GM18519 (cell line): ENCODE results near the gene NSMF.

Experiments used
- ATAC-seq: cut with Tn5 transposase; IDR thresholded peaks from one replicate; pipeline ENCODE4 v1.9.1; 2021; ENCODE audit warnings: mild to moderate bottlenecking, moderate library complexity; ENCODE audit not compliant: unreplicated experiment, low FRiP score

The NSMF gene, protein sequence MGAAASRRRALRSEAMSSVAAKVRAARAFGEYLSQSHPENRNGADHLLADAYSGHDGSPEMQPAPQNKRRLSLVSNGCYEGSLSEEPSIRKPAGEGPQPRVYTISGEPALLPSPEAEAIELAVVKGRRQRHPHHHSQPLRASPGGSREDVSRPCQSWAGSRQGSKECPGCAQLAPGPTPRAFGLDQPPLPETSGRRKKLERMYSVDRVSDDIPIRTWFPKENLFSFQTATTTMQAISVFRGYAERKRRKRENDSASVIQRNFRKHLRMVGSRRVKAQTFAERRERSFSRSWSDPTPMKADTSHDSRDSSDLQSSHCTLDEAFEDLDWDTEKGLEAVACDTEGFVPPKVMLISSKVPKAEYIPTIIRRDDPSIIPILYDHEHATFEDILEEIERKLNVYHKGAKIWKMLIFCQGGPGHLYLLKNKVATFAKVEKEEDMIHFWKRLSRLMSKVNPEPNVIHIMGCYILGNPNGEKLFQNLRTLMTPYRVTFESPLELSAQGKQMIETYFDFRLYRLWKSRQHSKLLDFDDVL

DNA sequence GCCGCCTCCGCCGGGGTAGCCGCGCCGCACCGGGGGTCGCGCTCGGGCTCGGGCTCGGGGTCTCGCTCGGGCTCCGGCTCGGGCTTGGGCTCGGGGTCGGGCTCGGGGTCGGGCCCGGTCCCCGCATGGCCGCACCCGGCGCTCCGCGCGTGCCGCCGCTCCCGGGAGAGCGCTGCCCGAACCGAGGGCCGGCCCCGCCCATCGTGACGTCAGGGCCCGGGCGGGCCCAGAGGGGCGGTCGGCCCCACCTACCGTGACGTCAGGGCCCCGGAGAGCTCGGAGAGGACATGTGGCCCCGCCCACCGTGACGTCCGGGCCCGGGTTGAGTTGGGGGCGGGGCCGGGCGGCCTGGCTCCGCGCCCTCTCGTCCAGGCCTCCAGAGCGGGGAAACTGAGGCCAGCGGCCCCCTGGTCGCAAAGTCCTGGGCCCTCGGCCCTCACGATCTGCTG is at the start of gene NSMF:
Gene NSMF (minus strand): TSS at position 183 of the 449 bp plus-strand sequence. CDS start 232 bp downstream, outside the sequence.
- peak; percentile 47 for ATAC-seq

DNA sequence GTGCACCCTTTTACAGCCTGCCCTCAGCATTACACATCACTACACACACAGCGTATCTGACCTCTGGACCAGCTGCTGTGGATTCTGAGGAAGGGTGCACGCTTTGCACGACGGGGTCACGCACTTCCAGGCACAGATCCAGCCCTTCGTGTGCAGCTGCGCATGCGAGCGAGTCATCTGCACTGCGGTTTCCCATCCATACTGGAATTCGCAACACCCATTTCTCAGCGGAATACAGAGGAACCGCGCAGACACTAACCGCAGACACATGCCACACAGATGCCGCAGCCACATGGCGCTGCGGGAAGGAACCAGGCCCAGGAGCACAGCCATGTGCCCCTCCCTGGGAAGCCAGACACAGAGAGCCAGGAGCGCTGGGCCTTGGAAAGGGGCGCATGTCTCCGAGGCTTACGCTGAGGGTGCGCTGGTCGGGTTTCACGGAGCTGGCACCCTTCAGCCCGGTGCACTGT is 47.6 kb upstream of the NSMF start:
- ATAC-seq, result no peak

DNA sequence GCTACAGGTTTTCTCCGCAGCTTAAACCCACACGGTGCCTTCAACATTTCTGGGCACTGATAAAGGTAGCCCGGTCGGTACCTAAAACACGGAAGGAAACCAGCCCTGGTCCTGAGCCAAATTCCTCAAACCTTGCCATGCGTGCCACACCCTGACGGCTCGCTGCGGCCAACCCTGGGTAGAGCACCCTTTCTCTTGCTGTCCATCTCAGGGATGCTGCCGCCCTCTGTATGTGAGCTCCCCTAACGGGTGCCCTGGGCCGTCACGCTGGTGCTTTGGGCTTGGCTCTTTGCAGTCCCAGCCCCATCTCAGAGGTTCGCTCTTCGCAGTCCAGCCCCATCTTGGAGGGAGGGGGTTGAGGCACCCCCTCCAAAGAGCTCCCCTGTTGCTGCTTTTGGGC is 47.1 kb upstream of the NSMF start:
- no peak for ATAC-seq

DNA sequence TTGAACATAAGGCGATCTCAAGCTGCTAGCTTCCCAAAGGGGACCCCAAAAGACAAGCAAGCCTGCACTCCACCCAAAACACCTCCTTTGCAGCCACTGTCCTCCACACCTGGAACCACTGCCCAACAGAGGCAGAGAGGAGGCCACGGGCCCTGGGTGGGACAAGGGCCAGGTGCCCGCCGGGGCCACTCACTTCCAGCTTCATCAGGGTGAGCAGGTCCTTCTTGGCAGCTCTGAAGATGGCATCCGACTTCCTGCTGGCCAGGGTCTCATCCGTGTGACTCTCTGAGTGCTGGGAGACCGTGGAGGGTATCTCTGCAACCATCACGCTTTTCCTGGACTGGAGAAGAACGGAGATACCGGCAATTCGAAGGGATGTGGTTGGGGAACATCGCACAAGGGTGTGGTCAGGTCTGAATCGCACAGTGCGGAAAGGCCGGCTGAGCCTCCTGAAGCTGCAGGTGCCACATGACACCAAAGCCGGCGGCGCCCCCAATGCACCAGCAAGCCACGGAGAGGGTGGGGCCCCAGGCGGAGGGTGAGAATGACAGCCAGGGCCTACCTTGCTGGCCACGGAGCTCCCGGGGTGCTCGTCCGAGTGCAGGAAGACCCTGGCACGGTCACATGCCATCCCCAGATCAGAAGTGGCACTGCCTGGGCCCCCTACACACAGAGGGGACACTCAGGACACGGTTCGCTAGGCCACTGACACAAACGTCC is 46.4 kb upstream of the NSMF start:
- ATAC-seq, result no peak

DNA sequence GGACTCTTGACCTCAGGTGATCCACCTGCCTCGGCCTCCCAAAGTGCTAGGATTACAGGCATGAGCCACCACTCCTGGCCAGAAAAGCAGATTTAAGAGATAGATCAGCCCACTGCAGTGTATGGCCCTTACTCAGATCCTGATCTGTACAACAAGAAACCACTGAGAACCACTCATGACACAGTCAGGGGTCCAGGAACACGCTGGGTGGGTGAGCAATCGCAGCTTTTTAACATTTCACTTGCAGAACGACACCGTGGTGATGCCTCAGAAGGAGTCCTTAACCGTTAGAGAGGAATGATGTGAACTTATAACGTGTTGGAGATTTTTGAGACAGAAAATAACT is 45.3 kb upstream of the NSMF start:
- ATAC-seq, result no peak

DNA sequence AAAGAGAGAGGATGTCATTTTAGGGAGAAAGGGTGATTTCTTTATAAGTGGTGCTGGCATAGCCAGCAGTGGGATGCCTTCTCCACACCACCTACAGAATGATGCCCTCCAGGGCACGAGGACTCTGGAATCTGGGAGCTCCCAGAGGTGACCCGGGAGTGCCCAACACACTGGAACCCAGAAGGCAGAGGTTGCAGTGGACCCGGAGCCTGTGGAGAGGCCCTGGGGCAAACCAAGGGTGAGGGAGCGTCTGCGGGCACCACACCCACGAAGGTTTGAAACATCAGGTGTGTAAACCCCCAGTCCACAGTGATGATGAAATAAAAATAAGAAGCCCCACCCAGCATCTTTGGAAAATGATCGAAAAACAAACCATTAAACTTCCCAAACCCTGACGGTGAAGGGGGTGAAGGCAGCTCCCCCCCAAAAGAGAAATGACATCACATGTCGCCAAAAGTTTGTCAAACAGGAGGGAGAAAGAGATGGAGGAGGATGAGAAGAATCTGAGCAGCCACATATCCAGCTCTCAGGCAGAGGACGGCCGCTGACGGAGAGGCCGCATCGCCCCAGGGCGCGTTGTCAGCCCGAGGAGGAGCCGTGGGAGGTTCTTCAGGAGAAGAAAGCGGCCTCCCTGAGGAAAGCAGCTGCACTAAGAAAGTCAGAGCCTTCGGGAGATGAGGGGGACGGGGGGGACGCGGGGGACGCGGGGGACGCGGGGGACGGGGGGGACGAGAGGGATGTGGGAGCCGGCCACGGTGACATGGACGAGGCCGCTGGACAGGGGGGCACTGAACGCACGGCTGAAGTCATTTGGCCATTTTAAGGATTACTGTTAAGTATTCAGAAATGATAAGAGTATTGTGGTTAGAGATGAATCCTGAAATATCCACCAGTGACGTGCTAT is 43.1 kb upstream of the NSMF start:
- no peak for ATAC-seq

DNA sequence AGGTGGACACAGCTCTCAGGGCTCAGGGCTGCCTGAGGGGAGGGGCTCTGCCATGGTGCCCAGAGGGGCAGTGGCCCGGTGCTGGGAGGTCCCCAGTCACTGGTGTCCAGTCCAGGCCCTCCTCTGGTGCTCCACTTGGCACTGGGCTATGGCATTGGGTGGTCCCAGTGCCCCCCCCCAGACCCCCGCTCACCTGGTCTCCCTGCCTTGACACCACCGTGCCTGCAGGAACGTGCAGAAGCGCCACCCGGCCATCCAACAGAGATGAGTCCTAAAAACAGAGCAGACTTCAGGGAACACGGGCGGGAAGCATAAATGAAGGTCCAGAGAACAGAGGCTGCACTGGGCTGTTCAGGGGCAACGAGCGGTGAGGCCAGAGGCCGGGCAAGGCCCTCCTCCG is 42.3 kb upstream of the NSMF start:
- ATAC-seq, result no peak

DNA sequence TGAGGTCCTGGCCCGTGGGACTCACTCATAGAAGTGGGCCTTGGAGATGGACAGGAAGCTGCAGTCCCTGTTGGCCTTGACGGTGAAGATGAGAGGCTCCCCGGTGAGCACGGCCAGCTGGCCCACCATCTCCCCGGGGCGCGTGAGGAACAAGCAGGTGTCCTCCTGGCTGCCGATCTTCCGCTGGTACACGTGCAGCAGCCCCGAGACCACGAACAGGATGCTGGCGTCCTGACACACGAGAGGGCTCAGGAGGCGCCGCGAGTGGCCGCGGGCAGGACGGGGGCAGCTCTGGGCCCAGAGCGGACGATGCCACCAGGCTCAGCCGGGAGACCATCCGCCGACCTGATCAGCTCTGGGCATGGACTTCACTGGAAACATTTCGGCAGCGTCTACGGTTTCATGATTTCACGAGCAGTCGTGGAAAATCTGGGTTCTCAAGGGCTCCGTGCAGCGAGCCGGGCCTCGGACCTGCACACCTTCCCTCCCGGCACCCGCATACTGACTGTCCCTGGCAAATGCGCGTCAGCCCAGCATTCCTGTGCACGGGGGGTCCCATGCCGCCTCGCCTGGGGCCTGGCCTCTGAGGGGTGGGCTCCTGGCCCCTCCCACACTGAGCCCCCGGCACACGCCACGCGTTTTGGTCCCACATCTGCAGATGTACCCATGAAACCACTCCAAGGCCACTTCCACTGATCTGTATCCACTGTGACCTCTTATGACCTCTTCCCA is 41.7 kb upstream of the NSMF start:
- ATAC-seq, result no peak

DNA sequence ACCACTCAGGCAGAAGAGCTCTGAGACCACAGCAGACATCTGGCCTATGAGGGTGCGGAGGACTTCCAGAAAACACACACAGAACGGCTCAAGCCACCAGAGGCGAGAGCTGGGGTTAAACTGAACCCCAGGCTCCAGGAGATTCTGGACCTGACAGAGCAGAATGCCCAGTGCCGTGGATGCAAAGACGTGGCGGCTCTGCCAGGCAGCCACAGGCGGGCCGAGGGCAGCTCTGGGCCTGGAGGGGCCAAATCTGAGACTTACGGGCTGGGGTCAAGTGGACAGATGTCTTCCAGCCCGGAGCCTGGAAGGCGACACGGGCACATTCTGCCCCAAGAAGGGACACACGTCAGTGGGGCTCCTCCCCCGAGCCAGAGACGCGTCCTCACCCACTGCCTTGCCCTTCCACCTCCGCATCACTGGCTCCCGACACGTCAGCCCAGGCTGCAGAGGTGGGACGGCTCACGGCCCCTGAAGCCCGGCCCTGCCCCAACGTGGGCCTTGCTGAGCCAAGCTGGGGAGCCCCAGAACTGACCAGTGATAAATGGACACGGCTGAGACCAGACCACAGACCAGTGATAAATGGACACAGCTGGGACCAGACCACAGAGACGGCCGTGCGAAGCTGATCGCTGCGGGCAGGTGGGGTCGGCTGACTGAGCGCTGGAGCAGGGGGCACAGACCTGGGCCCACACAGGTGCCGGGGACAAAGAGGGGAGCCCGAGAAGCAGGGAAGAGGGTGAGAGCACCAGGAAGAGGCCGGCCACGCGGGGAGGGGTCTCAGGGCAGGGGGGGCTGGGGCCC is 40.9 kb upstream of the NSMF start:
- ATAC-seq, result no peak

DNA sequence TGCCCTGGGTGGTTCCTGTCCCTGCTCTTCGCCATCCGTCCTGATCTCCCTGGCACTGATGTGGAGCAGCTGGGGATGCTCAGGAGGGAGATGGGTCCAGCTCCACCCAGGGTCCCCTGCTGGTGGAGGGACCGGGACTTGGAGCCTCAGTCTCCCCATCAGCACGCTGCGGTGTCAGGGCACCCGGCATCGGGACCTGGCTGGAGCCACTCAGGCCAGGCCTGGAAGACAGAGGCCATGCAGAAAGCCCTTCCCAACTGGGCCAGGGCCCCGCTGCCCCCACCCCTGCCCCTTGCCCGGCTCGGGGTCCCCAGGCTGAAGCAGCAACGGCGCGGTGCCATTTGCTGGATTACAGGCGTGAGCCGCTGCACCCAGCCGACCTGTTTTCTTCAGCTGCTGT is 40.3 kb upstream of the NSMF start:
- no peak for ATAC-seq

DNA sequence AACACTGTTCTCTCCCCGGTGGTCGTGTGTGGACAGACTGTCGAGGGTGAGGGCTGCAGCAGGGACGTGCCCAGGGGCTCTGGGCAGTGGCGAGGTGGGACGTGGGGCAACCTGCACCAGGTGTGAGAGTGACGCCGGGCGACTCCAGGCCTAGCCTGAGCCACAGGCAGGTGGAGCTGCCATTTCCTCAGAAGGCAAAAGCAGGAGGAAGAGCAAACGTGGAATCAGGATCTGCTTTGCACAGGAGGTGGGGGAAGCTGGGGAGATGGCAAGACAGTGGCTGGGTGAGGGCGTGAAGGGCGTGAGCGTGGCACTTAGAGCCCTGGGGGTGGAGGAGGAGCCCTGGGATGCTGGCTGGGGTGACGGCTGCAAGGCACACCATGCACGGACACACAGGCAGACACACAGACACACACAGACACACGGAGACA is 39.6 kb upstream of the NSMF start:
- no peak for ATAC-seq

DNA sequence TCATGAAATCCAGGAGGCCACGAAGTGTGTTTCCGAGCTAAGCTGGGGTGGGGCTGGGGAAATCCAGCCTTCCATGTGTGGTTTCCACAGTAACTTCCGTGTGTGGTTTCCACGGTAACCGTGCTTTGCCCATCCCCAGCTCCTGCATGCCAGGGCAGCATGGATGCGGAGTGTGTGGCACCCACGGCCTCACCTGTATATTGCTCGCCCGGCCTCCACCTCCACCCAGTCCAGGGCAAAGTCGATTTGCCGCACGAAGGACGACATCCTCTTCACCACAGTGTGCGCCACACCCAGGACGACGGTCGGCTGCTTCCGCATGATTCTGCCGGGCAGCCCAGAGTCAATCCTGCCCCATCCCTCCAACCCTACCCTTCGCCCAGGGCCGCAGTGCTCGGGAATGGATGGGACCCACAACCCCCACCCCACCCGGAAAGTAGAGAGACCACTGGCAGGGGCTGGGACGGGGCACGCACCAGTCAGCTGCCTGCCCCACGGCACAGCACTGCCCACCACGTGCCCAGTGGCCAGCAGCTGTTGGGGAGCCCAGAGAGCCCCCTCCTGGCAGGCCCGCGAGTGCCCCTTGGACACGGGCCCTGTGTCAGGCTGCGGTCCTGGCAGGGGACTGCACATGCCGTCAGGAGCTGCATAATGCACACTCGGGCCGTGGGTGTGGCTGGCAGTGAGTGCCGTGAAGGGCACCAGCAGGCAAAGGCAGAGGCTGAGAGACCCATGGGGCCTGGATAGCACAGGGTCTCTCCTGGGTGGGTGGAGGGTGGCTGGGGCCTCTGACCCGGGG is 39.0 kb upstream of the NSMF start:
- ATAC-seq, result no peak

DNA sequence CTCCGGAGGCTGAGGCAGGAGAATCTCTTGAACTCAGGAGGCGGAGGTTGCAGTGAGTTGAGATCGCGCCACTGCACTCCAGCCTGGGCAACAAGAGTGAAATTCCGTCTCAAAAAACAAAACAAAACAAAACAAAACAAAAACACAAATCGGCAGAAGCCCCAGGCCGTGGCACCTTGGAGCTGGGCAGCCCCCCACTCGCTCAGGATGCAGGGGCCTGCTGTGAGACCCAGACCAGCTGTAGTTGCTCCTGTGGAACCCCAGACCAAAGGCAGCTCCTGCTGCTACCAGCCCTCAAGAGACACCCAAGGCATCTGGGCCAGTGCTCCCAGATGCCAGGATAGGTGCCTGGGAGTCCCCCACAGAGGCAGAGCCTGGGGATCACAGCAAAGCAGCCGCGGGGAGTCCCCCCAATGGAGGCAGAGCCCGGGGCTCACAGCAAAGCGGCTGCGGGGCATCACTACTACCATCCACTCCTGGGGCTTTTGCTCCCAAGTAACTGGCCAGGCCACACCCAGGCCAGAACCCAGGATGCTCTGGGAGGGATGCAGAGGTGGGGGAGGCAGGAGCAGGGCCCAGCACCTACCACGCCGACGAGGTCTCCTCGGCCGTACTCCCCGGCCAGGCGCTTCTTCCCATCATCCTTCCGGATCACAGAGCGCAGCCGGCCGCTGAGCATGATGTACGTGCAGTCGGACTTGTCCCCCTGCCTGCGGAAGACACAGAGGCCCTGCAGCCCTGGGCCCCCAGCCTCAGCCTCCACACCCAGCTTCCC is 37.7 kb upstream of the NSMF start:
- no peak for ATAC-seq

DNA sequence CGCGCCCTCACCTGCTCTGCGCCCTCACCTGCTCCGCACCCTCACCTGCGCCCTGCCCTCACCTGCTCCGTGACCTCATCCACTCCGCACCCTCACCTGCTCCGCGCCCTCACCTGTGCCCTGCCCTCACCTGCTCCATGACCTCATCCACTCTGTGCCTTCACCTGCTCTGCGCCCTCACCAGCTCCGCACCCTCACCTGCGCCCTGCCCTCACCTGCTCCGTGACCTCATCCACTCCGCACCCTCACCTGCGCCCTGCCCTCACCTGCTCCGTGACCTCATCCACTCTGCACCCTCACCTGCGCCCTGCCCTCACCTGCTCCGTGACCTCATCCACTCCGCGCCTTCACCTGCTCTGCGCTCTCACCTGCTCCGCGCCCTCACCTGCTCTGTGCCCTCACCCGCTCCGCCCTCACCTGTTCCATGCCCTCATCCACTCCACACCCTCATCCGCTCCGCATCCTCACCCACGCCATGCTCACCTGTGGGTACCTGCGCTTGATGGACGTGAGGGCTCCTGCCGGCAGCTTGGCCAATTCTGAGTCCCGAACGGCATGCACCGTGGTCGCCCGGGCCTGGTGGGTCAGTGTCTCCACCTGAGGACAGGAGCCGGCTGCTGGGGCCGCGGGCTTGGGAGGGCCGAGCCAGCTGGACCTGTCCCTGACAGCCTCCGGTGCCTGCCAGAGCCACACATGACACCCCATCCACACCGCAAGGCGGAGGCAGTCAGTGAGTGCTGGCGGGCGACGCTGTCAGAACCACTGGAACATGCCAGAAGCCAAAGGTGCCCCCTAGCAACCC is 35.6 kb upstream of the NSMF start:
- no peak for ATAC-seq

DNA sequence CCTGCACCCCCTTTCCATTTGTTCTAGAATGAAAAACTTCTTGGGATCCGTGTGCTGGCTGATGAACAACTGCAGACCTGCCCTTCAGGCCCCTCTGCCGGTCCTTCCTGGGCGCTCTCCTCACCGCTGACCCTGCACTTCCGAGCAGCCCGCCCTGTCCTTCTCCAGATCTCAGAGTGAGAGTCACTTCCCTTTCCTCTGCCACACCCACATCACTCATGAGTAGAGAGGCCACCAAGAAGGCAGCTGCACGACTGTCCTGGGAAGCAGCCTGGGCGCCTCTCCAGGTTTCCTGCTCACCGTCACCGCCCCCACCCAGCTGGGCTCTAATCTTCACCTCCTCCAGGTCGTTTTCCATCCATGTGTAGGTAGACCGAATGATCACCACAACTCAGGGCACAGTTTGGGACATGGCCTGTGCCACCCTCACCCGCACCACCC is 35.0 kb upstream of the NSMF start:
- ATAC-seq, result no peak

DNA sequence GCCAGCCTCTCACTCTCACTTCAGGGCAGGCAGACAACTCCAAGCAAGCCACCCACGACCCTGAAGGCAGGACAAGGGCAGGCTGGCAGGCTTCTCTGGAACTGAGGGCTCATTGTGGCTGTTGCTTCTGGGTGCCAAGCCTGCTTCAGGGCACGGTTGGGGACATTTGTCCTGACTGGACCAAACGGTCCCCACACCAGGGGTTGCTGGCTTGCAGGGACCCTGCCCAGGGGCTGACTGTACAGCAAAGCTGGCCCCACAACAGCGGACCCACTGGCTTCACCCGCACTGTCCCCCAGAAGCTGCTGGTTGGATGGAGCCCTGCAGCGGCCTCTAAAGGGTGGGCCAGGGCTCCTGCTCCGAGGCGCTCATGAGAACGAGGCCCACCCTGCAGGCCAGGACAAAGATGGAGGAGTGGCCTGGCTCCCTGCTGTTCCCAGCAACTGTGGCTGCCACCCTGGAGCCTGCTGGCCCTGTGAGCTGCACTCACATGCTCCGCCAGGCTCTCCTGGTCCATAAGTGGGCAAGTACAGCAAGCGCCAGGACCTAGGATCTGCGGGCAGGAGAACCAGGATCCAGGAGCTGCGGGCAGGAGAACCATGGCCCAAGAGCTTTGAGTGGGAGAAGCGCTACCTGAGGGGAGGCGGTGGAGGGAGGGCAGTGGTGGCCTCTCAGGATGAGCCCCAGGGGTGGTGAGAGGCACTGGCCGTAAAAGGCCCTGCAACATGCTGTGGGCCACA is 34.4 kb upstream of the NSMF start:
- ATAC-seq, result no peak
